ENCODE data around the gene SHLD1.

Gene SHLD1

DNA sequence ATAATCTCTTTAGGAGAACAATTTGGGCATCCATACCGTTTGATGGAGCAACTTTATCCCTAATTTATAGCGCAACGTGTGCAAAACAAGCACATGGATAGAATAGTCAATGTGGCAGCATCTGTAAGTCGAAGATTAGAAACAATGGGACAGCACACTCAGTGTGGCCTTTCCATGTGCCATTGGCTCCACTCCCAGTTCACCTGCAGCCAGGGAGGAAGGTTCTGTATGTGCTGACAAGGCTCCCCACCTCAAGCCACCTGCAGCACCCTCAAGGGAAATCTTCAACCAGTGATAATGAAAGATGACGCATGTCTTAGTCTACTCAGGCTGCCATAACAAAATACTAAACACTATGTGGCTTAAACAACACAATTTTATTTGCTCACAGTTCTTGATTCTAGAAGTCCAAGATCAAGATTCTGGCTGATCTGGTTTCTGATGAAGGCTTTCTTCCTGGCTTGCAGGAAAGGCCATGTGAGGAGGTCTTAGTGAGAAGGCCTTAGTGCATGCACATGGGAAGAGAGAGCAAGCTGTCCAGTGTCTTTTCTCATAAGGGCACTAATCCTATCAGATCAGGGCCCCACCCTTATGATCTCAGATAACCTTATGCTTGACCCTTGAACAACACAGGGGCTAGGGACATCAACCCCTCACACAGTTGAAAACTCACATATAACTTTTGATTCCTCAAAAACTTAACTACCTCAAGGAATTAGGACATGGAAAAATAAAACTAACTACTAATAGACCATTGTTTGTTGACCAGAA is 34.9 kb upstream of the SHLD1 start:
- H3K4me2 ChIP-seq (ENCODE audit: low read depth, low read length, poor library complexity, severe bottlenecking), result no peak overlapping the region
- no peaks in the 10 kb centered on the region for H3F3A ChIP-seq (ENCODE audit: insufficient read depth)
- TF ChIP-seq, protein P1, sequence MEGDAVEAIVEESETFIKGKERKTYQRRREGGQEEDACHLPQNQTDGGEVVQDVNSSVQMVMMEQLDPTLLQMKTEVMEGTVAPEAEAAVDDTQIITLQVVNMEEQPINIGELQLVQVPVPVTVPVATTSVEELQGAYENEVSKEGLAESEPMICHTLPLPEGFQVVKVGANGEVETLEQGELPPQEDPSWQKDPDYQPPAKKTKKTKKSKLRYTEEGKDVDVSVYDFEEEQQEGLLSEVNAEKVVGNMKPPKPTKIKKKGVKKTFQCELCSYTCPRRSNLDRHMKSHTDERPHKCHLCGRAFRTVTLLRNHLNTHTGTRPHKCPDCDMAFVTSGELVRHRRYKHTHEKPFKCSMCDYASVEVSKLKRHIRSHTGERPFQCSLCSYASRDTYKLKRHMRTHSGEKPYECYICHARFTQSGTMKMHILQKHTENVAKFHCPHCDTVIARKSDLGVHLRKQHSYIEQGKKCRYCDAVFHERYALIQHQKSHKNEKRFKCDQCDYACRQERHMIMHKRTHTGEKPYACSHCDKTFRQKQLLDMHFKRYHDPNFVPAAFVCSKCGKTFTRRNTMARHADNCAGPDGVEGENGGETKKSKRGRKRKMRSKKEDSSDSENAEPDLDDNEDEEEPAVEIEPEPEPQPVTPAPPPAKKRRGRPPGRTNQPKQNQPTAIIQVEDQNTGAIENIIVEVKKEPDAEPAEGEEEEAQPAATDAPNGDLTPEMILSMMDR (IDR thresholded peaks at IDR 0.05; ENCODE audit: insufficient read depth, low read length, poor library complexity, severe bottlenecking), result no peak
- no peak for TF ChIP-seq EZH2phosphoT487 (conservative IDR thresholded peaks at IDR 0.05; ENCODE audit: low read length)

DNA sequence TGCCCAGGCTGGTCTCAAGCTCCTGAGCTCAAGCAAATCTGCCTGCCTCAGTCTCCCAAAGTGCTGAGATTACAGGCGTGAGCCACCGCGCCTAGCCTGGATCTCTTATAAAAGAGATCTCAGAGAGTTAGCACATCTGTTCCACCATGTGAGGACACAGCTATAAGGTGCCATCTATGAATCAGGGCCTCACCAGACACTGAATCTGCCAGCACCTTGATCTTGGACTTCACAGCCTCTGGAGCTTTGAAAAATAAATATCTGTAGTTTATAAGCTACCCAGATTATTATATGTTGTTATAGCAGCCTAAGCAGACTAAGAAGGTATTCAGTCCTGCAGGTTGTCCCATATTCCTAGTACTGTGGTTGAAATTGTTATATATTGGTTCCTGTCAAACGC is 33.2 kb upstream of the SHLD1 start:
- Histone ChIP-seq H3K9me2 (replicated peaks; ENCODE audit: insufficient read depth, low read length) (no peaks in the 10 kb centered on the region), H3K9me3 (ENCODE audit: insufficient read depth, low read length) (no peaks in the 10 kb centered on the region), H3K79me2 (ENCODE audit: insufficient read depth, low read length) (no peaks in the 10 kb centered on the region), H3K9ac (ENCODE audit: low read length) (no peak overlapping the region), H3K4me2 (ENCODE audit: low read depth, low read length, poor library complexity, severe bottlenecking) (no peak overlapping the region), H4K20me1 (ENCODE audit: low read depth, low read length) (no peaks in the 10 kb centered on the region), H3K27me3 (ENCODE audit: low read length) (no peaks in the 10 kb centered on the region), H3K27ac (ENCODE audit: low read depth, low read length) (no peak overlapping the region), H3K36me3 (ENCODE audit: low read length) (no peaks in the 10 kb centered on the region), H2AFZ (ENCODE audit: low read depth, low read length, severe bottlenecking) (no peak overlapping the region), H3K4me3 (ENCODE audit: insufficient read depth, low read length, poor library complexity, severe bottlenecking) (no peak overlapping the region), H3F3A (ENCODE audit: insufficient read depth) (no peaks in the 10 kb centered on the region)
- no peak for TF ChIP-seq EZH2phosphoT487 (conservative IDR thresholded peaks at IDR 0.05; ENCODE audit: low read length)
- TF ChIP-seq, protein P1 (IDR thresholded peaks at IDR 0.05; ENCODE audit: insufficient read depth, low read length, poor library complexity, severe bottlenecking), result no peak

More for the DNA sequence above, 34.9 kb upstream of the SHLD1 start:
- Histone ChIP-seq H3K36me3 (ENCODE audit: low read length) (no peaks in the 10 kb centered on the region), H3K27me3 (ENCODE audit: low read length) (no peaks in the 10 kb centered on the region), H2AFZ (ENCODE audit: low read depth, low read length, severe bottlenecking) (no peak overlapping the region), H3K9me2 (replicated peaks; ENCODE audit: insufficient read depth, low read length) (no peaks in the 10 kb centered on the region), H3K4me3 (ENCODE audit: insufficient read depth, low read length, poor library complexity, severe bottlenecking) (no peak overlapping the region), H4K20me1 (ENCODE audit: low read depth, low read length) (no peaks in the 10 kb centered on the region), H3K9ac (ENCODE audit: low read length) (no peak overlapping the region), H3K9me3 (ENCODE audit: insufficient read depth, low read length) (no peaks in the 10 kb centered on the region), H3K27ac (ENCODE audit: low read depth, low read length) (no peak overlapping the region), H3K79me2 (ENCODE audit: insufficient read depth, low read length) (no peaks in the 10 kb centered on the region)

DNA sequence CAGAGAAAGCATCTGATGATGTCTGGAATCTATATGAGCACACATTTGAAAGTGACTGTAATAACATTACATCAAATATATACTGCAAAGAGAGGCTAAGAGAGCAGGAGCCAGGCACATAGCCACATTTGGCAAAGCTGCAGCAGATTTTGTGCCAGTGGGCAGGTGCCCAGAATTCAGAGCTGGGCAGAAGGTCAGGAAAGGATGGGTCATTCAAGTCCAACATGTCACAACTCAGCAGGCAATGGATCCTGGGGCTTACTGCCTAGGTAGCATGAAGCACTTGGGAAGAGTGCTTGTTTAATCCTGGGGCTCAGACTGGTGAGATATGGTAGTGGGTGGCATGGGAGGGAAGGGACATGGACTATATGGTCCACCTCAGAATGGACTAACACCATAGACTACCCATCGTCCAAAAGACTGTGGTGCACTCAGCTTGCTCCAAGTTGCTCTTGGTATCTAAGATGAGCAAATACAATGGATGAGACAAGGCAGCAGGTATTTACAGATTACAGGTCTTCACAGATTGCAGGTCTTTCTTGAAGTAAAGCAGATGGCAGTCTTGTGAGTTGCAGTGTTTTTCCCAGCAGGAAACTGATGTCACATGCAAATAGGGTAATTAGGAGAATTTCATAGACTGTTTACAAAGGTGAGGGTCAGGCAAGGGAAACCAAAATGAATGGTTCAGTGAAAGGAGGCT is 31.2 kb upstream of the SHLD1 start:
- Histone ChIP-seq H2AFZ (ENCODE audit: low read depth, low read length, severe bottlenecking) (no peak overlapping the region), H3K27ac (ENCODE audit: low read depth, low read length) (no peak overlapping the region), H4K20me1 (ENCODE audit: low read depth, low read length) (no peaks in the 10 kb centered on the region), H3K9ac (ENCODE audit: low read length) (no peak overlapping the region), H3K79me2 (ENCODE audit: insufficient read depth, low read length) (no peaks in the 10 kb centered on the region), H3K36me3 (ENCODE audit: low read length) (no peaks in the 10 kb centered on the region), H3K9me3 (ENCODE audit: insufficient read depth, low read length) (no peaks in the 10 kb centered on the region), H3F3A (ENCODE audit: insufficient read depth) (no peaks in the 10 kb centered on the region), H3K4me2 (ENCODE audit: low read depth, low read length, poor library complexity, severe bottlenecking) (no peak overlapping the region), H3K27me3 (ENCODE audit: low read length) (no peaks in the 10 kb centered on the region), H3K9me2 (replicated peaks; ENCODE audit: insufficient read depth, low read length) (no peaks in the 10 kb centered on the region), H3K4me3 (ENCODE audit: insufficient read depth, low read length, poor library complexity, severe bottlenecking) (no peak overlapping the region)
- TF ChIP-seq, protein P1 (IDR thresholded peaks at IDR 0.05; ENCODE audit: insufficient read depth, low read length, poor library complexity, severe bottlenecking), result no peak
- no peak for TF ChIP-seq EZH2phosphoT487 (conservative IDR thresholded peaks at IDR 0.05; ENCODE audit: low read length)
